ENCODE results near the gene SORCS3. TPM values are rescaled to one million over a fixed set of nuclear protein-coding genes. Genes with fewer than 3 reads are reported as not detected.

The SORCS3 gene
- polyA plus RNA-seq, 1 donor (not counting 4 experiments of a cell fraction or from before 2014, with no cell fraction given), result not detected

- no peak overlapping the region for H3K4me3 ChIP-seq (ENCODE audit: control insufficient read depth in 2 of 3, extremely low read depth in 1 of 3, insufficient read depth in 2 of 3, low read depth in 1 of 3, low read length in 3 of 3)
- FAIRE-seq (no peak), DNase-seq (ENCODE audit: low read depth, low spot score) (no peak)
- no peak overlapping the region for H3K4me2 ChIP-seq (ENCODE audit: control insufficient read depth, extremely low read depth, insufficient read depth, low read depth, low read length)
- TF ChIP-seq EZH2 (IDR thresholded peaks at IDR 0.05; ENCODE audit: low read length) (no peak), CTCF (optimal IDR thresholded peaks at IDR 0.05 in 1 of 3, IDR thresholded peaks at IDR 0.05 in 1 of 3, conservative IDR thresholded peaks at IDR 0.05 in 1 of 3; ENCODE audit: extremely low read depth in 1 of 3, insufficient read depth in 2 of 3, low read length in 3 of 3) (no peak)
- no peaks in the 10 kb centered on the region for H3K9me3 ChIP-seq (ENCODE audit: control insufficient read depth, low read depth, low read length)
- H3K79me2 ChIP-seq (ENCODE audit: control insufficient read depth, insufficient read depth, low read length), result no peaks in the 10 kb centered on the region
- no peaks in the 10 kb centered on the region for H3K36me3 ChIP-seq (ENCODE audit: control insufficient read depth in 2 of 2, extremely low read depth in 1 of 2, insufficient read depth in 2 of 2, low read length in 2 of 2)
- no peak overlapping the region for H3K27ac ChIP-seq (ENCODE audit: control insufficient read depth, insufficient read depth, low read length)
- H3K9ac ChIP-seq (ENCODE audit: control insufficient read depth, extremely low read depth, insufficient read depth, low read length), result no peak overlapping the region
- no peaks in the 10 kb centered on the region for H3K27me3 ChIP-seq (ENCODE audit: control insufficient read depth, extremely low read depth, insufficient read depth, low read length)
- H3K4me1 ChIP-seq (ENCODE audit: control insufficient read depth, extremely low read depth, insufficient read depth, low read length), result no peaks in the 10 kb centered on the region
- H3K9me1 ChIP-seq (ENCODE audit: control insufficient read depth, extremely low read depth, insufficient read depth, low read length), result no peaks in the 10 kb centered on the region
- H2AFZ ChIP-seq (ENCODE audit: control insufficient read depth, low read length), result no peak overlapping the region
- H4K20me1 ChIP-seq (ENCODE audit: control insufficient read depth, extremely low read depth, insufficient read depth, low read length), result no peaks in the 10 kb centered on the region
- dilution Hi-C loops (cut with MboI; ENCODE audit: extremely low pct_ligation_motif_present, low sequenced_read_pairs), result no loop called here
These were observed 283.2 kb downstream of the SORCS3 start for GRCh38 chr10:104924101-104924795.

GRCh38 chr10:104925232-104925851 is 284.3 kb downstream of the SORCS3 start:
- Histone ChIP-seq H3K27ac (ENCODE audit: control insufficient read depth, insufficient read depth, low read length) (no peak overlapping the region), H3K36me3 (ENCODE audit: control insufficient read depth in 2 of 2, extremely low read depth in 1 of 2, insufficient read depth in 2 of 2, low read length in 2 of 2) (no peaks in the 10 kb centered on the region), H3K4me2 (ENCODE audit: control insufficient read depth, extremely low read depth, insufficient read depth, low read depth, low read length) (no peak overlapping the region), H2AFZ (ENCODE audit: control insufficient read depth, low read length) (no peak overlapping the region), H4K20me1 (ENCODE audit: control insufficient read depth, extremely low read depth, insufficient read depth, low read length) (no peaks in the 10 kb centered on the region), H3K9me3 (ENCODE audit: control insufficient read depth, low read depth, low read length) (no peaks in the 10 kb centered on the region), H3K9ac (ENCODE audit: control insufficient read depth, extremely low read depth, insufficient read depth, low read length) (no peak overlapping the region), H3K79me2 (ENCODE audit: control insufficient read depth, insufficient read depth, low read length) (no peaks in the 10 kb centered on the region), H3K9me1 (ENCODE audit: control insufficient read depth, extremely low read depth, insufficient read depth, low read length) (no peaks in the 10 kb centered on the region), H3K4me3 (ENCODE audit: control insufficient read depth in 2 of 3, extremely low read depth in 1 of 3, insufficient read depth in 2 of 3, low read depth in 1 of 3, low read length in 3 of 3) (no peak overlapping the region), H3K27me3 (ENCODE audit: control insufficient read depth, extremely low read depth, insufficient read depth, low read length) (no peaks in the 10 kb centered on the region), H3K4me1 (ENCODE audit: control insufficient read depth, extremely low read depth, insufficient read depth, low read length) (no peaks in the 10 kb centered on the region)
- DNase-seq (ENCODE audit: low read depth, low spot score) (no peak), FAIRE-seq (no peak)
- dilution Hi-C loops (cut with MboI; ENCODE audit: extremely low pct_ligation_motif_present, low sequenced_read_pairs), result no loop called here
- TF ChIP-seq CTCF (optimal IDR thresholded peaks at IDR 0.05 in 1 of 3, IDR thresholded peaks at IDR 0.05 in 1 of 3, conservative IDR thresholded peaks at IDR 0.05 in 1 of 3; ENCODE audit: extremely low read depth in 1 of 3, insufficient read depth in 2 of 3, low read length in 3 of 3) (peak; percentile 55 to 68 (median 66)), EZH2 (IDR thresholded peaks at IDR 0.05; ENCODE audit: low read length) (no peak)
